ENCODE measurements around the gene TPRG1.

TPRG1 gene

DNA sequence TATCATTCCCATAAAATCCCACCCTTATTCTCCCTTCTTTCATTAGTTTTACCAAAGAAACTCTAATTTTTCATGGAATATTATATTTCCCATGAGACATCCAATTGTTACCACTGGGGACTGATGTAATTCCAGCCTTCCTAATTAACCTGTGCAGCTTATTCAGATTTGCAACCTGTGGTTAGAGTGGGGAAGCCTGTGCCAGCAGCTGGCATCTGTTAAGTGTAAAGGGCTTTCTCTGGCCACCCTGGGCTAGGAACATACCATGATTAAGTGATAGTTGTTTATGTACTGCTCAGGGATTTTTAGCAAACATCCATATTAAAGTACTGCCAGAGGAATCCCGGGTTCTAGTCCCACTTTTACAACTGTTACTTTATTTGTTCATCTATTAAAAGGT is 78.2 kb downstream of the TPRG1 start:
- TF ChIP-seq, protein P1, sequence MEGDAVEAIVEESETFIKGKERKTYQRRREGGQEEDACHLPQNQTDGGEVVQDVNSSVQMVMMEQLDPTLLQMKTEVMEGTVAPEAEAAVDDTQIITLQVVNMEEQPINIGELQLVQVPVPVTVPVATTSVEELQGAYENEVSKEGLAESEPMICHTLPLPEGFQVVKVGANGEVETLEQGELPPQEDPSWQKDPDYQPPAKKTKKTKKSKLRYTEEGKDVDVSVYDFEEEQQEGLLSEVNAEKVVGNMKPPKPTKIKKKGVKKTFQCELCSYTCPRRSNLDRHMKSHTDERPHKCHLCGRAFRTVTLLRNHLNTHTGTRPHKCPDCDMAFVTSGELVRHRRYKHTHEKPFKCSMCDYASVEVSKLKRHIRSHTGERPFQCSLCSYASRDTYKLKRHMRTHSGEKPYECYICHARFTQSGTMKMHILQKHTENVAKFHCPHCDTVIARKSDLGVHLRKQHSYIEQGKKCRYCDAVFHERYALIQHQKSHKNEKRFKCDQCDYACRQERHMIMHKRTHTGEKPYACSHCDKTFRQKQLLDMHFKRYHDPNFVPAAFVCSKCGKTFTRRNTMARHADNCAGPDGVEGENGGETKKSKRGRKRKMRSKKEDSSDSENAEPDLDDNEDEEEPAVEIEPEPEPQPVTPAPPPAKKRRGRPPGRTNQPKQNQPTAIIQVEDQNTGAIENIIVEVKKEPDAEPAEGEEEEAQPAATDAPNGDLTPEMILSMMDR (IDR thresholded peaks at IDR 0.05; ENCODE audit: unreplicated experiment in 3 of 3): no peak
- H3K27me3 Mint-ChIP-seq (ENCODE audit: low read depth): peaks cover 3% of the 10 kb centered on the region
- no peak overlapping the region for H3K4me3 Mint-ChIP-seq
- H3K4me1 Mint-ChIP-seq: no peaks in the 10 kb centered on the region
- no peak overlapping the region for H3K27ac Mint-ChIP-seq
- H3K36me3 Mint-ChIP-seq (ENCODE audit: low read depth): no peaks in the 10 kb centered on the region
- peaks cover 18% of the 10 kb centered on the region for H3K9me3 Mint-ChIP-seq

DNA sequence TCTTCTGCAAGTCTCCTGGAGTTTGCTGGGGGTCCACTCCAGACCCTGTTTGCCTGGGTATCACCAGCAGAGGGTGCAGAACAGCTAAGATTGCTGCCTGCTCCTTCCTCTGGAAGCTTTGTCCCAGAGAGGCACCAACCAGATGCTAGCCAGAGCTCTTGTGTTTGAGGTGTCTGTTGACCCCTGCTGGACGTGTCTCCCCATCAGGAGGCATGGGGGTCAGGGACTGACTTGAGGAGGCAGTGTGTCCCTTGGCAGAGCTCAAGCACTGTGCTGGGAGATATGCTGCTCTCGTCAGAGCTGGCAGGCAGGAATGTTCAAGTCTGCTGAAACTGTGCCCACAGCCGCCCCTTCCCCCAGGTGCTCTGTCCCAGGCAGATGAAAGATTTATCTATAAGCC is 86.5 kb downstream of the TPRG1 start:
- Mint-ChIP-seq H3K9me3 (peaks cover 32% of the 10 kb centered on the region), H3K36me3 (ENCODE audit: low read depth) (no peaks in the 10 kb centered on the region), H3K27ac (no peak overlapping the region), H3K27me3 (ENCODE audit: low read depth) (peaks cover 3% of the 10 kb centered on the region), H3K4me3 (no peak overlapping the region), H3K4me1 (peaks cover 9% of the 10 kb centered on the region)
- TF ChIP-seq, protein P1 (IDR thresholded peaks at IDR 0.05; ENCODE audit: unreplicated experiment in 3 of 3): no peak

DNA sequence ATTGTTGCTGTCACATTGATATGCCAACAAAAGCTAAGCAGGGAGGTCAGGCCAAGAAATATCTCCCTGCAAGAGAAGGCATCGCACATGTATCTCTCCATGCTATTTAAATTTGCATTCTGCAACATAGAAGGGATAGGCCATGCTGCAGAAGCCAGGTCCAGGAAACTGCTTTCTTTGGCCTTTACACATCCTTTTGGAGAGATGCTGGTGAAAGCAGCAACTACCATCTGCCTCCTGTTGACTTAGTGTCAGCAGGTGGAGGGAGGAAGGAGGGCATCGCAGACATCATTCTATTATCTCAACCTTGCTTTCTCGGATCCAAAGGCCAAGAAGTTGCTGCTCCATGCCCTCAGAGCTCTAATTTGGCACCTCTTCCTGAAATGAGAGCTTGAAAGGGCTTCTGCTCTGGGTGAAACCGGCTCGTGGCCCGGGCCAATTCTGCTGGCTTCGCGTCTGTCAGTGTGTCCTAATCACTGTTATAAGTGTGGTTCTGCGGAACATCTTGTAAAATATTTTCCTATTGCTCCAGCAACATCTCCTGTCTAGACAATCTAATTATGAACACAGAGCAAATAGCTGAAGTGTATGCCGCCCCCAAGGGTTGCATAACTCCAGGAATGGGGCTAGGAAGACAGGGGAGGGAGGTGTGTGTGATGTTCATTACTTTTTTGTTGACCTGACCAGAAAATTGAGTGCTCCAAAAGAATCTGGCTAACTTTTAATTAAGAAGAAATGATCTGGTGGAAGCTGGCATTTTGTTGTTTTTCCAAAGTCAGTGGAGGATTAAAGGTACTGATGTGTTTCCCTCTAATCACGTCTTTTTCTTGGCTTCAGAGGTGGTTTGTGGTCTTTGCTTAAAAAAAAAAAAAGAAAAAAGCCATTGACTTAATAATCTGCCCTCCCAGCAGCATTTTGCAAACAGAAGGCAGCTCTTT is 89.1 kb downstream of the TPRG1 start:
- no peak overlapping the region for H3K4me3 Mint-ChIP-seq
- H3K9me3 Mint-ChIP-seq: peaks cover 11% of the 10 kb centered on the region
- TF ChIP-seq, protein P1 (IDR thresholded peaks at IDR 0.05; ENCODE audit: unreplicated experiment in 3 of 3): no peak
- peaks cover 9% of the 10 kb centered on the region for H3K4me1 Mint-ChIP-seq
- no peak overlapping the region for H3K27ac Mint-ChIP-seq
- H3K36me3 Mint-ChIP-seq (ENCODE audit: low read depth): no peaks in the 10 kb centered on the region
- H3K27me3 Mint-ChIP-seq (ENCODE audit: low read depth): no peaks in the 10 kb centered on the region

DNA sequence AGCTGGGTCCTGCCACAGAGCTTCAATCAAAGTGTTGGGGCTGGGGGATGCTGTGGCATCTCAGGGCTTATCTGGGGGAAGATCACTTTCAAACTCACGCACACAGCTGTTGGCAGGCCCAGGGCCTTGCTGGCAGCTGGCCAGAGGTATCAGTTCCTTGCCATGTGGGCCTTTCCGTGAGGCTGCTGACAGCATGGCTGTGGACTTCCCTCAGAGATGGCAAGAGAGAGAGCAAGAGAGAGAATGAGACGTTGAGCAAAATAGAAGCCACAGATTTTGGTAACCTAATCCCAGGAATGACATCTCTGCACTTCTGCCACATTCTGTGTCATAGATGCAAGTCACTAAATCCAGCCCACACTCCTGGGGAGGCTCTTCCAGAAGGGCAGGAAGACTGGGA is 91.0 kb downstream of the TPRG1 start:
- Mint-ChIP-seq H3K27me3 (ENCODE audit: low read depth) (peaks cover 4% of the 10 kb centered on the region), H3K4me3 (no peak overlapping the region), H3K9me3 (peaks cover under 1% of the 10 kb centered on the region), H3K36me3 (ENCODE audit: low read depth) (no peaks in the 10 kb centered on the region), H3K4me1 (peaks cover 13% of the 10 kb centered on the region), H3K27ac (no peak overlapping the region)
- TF ChIP-seq, protein P1 (IDR thresholded peaks at IDR 0.05; ENCODE audit: unreplicated experiment in 3 of 3): no peak

DNA sequence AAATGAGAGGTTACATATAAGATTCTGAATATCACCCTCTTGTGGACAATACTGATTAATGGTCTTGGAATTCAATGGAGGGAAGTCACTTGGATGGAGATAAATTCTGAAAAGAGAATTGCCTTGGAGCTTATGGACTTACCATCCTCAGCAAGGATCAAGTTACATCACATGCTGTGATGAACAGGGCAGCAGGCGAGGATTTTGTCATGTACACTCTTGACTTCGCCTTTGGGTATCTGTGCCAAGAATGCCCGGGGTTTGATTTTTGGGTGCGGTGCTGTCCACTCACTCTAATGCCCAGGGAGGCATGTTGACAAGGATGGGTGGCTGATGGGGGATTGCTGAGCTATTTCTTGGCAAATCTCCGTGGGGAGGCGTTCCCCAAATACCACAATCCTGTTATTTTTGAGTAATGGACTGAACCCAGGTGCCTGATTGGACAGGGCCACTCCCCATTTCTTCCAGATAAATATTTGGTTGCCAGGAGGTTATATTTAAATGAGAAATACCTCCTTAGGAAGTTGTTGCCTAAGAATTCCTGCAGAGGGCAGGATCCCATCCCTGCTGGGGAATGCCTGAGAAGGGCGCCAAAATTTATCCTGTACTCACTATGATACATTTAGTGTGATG is 96.3 kb downstream of the TPRG1 start:
- peaks cover 29% of the 10 kb centered on the region for H3K4me1 Mint-ChIP-seq
- H3K27me3 Mint-ChIP-seq (ENCODE audit: low read depth): peaks cover 4% of the 10 kb centered on the region
- TF ChIP-seq, protein P1 (IDR thresholded peaks at IDR 0.05; ENCODE audit: unreplicated experiment in 3 of 3): peak in 1 of 3 experiments; percentile 19
- no peaks in the 10 kb centered on the region for H3K36me3 Mint-ChIP-seq (ENCODE audit: low read depth)
- no peak overlapping the region for H3K27ac Mint-ChIP-seq
- H3K4me3 Mint-ChIP-seq: no peak overlapping the region
- no peaks in the 10 kb centered on the region for H3K9me3 Mint-ChIP-seq

Data from nephron (organoid).